Measurements from ENCODE around the gene WNK1.
"Not testable (repeated sequence)": the region's sequence is repeated elsewhere in the genome, so short reads cannot be mapped to it uniquely, and the experiment has no call there.

WNK1 gene

GRCh38 chr12:779745-780734, 27.7 kb downstream of the WNK1 start:
- DNase-seq = peak; percentile 11

- DNase-seq = no peak
Measured at GRCh38 chr12:780750-781379, 28.5 kb downstream of the WNK1 start.

GRCh38 chr12:785706-786105, 33.3 kb downstream of the WNK1 start:
- no peak for DNase-seq

- no peak for DNase-seq
Measured at GRCh38 chr12:788288-788687, 35.9 kb downstream of the WNK1 start.

- not testable (repeated sequence) for DNase-seq
Measured at GRCh38 chr12:788762-789161, 36.4 kb downstream of the WNK1 start.

- DNase-seq = no peak
Measured at GRCh38 chr12:789852-790563, 37.6 kb downstream of the WNK1 start.

GRCh38 chr12:790608-791007, 38.2 kb downstream of the WNK1 start:
- DNase-seq = no peak

- DNase-seq = no peak
Measured at GRCh38 chr12:793037-793436, 40.7 kb downstream of the WNK1 start.

GRCh38 chr12:793711-794110, 41.3 kb downstream of the WNK1 start:
- DNase-seq = no peak

- DNase-seq = no peak
Measured at GRCh38 chr12:795305-795704, 42.9 kb downstream of the WNK1 start.

- no peak for DNase-seq
Measured at GRCh38 chr12:800401-800800, 48.0 kb downstream of the WNK1 start.

GRCh38 chr12:802242-803120, 50.1 kb downstream of the WNK1 start:
- DNase-seq = no peak

- no peak for DNase-seq
Measured at GRCh38 chr12:805022-805632, 52.7 kb downstream of the WNK1 start.

GRCh38 chr12:806200-806791, 53.9 kb downstream of the WNK1 start:
- no peak for DNase-seq

- DNase-seq = no peak
Measured at GRCh38 chr12:807041-807735, 54.8 kb downstream of the WNK1 start.

- no peak for DNase-seq
Measured at GRCh38 chr12:810116-810515, 57.7 kb downstream of the WNK1 start.

- DNase-seq = peak; percentile 57
Measured at GRCh38 chr12:810671-811415, 58.5 kb downstream of the WNK1 start.

- DNase-seq = no peak
Measured at GRCh38 chr12:812950-813349, 60.6 kb downstream of the WNK1 start.

GRCh38 chr12:817456-817855, 65.1 kb downstream of the WNK1 start:
- DNase-seq = not testable (repeated sequence)

- DNase-seq = no peak
Measured at GRCh38 chr12:817941-818600, 65.7 kb downstream of the WNK1 start.

All from retina (tissue), 1 donor.